GM04503 (cell line): Measurements from ENCODE around the gene CHRD.
A peak's percentile ranks its signal among the peaks of the same experiment; 100 is the strongest.

ENCODE experiments used
- DNase-seq: peaks from one replicate; pipeline ENCODE4 v3.0.0-alpha.2; 2012; ENCODE audit warnings: low read depth

The CHRD gene

DNA sequence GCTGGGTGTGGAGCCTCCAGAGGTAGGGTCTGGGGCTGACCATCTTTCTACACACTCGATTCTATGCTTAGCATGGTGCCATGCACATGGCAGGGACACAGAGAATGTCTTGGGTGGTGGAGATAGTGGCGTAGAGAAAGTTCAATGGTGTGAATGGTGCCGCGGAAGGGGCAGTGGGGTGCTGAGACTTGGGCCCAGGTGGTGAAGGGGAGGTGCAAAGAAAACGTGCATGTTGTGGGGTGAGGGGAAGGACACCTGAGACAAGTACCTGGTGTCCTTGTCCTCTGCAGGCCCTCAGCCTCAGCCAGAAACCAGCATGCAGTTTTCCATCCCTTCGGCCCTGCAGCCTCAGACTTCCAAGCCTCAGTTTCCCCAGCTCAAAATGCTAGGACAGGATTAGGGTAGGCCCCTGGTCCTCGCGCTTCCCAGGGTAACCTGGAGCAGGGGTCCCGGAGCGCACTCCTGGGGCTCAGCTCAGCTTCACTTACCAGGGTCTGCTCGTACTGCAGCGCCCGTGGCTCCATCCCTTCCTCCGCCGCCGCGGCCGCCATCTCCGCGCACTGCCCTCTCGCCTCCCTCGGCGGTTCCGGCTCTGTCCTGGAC is 18.8 kb upstream of the CHRD start:
- no peak for DNase-seq

GRCh38 chr3:184361532-184361931 is 18.3 kb upstream of the CHRD start, which contains the start of the genes CLCN2 and POLR2H:
Gene CLCN2, minus strand, starts transcription at chr3:184361605. Its CDS starts 126 bp downstream, at chr3:184361479.
Gene POLR2H, plus strand, starts transcription at chr3:184361710. Its CDS starts 1,783 bp downstream, at chr3:184363493.
- no peak for DNase-seq

DNA sequence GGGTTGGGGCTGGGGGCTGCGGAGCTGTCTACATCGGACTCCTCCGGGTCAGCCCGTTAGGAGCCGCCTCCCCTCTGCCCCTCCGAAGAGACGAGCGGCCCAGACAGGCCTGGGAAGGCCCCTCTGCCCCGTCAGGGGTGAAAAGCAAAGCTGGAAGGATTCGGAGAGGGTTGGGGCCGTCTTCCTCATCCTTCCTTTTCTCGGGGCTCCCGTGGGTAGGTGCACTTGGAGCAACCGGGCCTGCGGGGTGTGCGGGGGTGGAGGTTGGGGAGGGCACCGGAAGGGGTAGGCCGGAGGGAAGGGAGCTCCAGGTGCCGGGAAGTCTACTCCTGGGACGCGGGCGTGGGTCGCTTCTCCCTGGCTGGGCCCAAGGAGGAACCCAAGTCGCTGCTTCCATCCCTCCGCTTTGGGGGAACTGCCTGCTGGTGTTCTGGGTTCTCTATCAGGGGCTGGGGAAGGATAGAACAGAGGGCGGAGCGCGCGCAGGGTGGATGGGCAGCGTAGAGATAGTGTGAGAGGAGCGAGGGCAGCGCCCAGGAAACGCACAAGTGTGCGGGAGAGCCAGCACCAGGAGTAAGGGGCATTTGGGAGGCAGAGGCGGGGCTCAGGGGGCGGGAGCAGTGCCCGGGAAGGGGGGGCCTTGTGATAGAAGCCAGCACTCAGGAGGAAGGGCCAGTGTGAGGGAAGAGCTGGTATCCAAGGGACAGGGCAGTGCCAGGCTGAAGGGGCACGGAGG is 17.8 kb upstream of the CHRD start:
- no peak for DNase-seq

DNA sequence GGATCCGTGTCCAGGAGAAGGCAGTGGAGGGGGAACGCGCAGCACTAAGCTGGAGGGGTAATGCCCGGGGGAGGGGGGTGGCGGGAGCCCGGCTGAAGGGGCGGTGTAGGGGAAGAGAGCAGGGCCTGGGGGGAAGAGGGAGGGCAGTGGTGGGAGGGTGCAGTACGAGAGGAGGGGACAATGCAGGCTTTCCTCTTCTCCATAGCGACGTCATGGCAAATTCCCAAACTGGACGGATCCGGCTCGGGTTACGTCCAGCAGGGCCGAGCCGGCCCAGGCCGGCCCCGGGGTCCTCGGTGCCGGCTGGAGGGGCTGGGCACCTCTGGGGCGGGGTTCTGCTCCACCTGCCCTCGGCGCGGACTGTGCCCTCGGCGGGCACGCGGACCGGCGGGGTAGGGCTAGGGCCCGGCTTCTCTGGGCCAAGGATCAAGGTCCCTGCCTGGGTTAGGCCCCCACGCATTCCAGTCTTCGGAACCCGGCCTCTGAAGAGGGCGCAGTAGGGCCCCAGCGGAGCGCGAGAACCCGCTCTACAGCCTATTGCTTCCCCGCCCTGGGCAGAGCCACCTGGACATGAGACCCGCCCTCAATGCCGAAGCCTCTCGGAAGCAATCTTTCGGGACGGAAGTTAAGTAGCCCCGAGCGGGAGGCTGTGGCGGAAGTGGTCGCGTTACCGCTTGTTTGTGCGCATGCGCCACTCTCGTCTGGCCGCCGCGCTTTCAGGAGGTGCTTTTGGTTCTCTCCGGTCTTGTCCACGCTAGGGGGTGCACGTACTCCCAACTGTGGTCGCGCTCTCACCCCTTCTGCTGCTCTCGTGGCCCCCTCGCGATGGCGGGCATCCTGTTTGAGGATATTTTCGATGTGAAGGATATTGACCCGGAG is 16.9 kb upstream of the CHRD start:
- DNase-seq = peak; percentile 77

DNA sequence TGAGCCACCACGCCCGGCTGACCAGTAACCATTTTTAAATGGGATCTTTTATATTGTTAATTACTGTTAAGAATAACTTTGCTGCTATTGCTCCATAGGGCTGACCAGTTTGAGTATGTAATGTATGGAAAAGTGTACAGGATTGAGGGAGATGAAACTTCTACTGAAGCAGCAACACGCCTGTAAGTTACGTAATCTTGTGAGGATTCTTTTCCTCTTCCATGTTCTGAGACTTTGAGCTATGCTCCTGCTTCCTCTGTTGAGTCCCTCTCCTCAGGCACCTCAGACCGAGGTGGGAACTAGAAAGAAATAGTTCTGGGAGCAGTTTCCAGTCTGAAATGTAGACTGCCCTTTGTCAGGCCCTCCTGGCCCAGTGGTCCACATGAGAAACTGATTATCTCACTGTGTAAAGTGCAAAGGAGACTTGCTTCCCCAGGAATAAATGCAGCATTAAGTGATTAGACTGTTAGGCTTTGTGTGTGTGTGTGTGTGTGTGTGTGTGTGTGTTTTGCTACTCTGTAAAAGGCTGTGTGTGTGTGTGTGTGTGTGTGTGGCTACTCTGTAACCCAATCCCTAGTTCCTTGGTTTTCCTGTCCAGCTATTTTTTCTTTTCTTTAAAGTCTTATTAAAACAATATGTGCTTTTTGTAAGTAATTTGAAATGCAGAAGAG is 13.1 kb upstream of the CHRD start:
- no peak for DNase-seq

- DNase-seq = no peak
These were observed 11.7 kb upstream of the CHRD start for GRCh38 chr3:184368116-184368515.

- DNase-seq = peak; percentile 65
These were observed 11.2 kb upstream of the CHRD start for GRCh38 chr3:184368586-184369183.

DNA sequence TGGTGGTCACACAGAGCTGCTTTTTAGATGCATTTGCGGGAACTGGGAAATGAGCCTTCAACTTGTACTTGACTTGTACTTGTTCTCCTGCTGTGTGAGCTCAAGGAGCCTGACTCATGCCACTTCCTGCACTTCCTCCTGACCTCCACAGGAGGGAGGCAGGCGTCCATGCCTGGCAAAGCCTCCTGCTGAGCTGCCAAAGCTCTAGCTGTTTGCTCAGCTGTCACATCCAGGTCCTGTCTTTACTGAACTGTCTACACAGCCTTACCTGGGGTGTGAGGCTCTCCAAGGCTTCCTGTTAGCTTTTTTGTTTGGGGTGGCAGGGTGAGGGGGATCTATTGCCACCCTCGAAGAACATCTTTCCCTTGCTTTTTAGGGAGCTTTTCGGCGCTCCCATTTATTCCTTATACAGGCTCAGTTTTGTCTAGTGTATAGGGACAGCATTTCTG is 8.3 kb upstream of the CHRD start:
- peak; percentile 37 for DNase-seq

GRCh38 chr3:184372296-184372821 is 7.5 kb upstream of the CHRD start:
- no peak for DNase-seq

GRCh38 chr3:184372911-184373310 is 6.9 kb upstream of the CHRD start:
- no peak for DNase-seq

DNA sequence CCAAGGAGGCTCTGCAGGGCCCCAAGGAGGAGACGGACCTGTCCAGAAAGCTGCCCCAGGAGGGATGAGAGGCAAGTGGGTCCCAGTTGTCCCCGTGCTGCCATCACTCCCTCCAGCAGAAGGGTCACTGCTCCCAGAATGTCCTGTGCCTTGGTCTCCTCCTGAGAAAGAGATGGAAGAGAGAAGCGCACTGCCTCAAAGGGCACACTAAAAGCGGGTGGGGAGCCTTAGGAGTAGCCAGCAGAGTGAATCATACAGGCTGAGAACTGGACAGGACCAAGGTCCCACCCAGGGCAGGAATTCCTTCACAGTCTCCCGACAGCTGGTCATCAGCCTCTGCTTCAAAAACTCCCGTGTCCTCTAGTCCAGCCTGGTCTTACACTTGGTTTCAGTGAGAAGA is 6.4 kb upstream of the CHRD start:
- DNase-seq = peak; percentile 43

- DNase-seq = no peak
These were observed 4.0 kb upstream of the CHRD start for GRCh38 chr3:184375747-184376461.

DNA sequence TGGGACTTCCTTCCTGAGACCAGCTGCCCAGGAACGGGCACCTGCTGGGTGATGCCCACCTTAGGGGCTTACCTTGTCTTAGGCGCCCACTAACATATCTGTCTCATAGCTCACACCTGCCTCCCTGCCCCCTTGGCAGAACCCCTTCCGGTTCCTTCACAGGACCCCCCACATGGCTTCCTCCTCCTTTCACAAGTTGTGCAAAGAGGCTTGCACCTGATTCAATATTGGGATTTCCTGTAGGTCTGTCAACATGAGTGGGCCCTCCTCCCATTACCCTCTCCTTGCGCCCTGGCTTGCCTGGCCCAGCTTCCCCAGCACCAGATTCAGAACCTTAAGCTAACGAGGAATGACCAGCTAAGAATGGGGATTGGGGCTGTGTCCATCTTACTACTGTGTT is 2.5 kb upstream of the CHRD start:
- no peak for DNase-seq

DNA sequence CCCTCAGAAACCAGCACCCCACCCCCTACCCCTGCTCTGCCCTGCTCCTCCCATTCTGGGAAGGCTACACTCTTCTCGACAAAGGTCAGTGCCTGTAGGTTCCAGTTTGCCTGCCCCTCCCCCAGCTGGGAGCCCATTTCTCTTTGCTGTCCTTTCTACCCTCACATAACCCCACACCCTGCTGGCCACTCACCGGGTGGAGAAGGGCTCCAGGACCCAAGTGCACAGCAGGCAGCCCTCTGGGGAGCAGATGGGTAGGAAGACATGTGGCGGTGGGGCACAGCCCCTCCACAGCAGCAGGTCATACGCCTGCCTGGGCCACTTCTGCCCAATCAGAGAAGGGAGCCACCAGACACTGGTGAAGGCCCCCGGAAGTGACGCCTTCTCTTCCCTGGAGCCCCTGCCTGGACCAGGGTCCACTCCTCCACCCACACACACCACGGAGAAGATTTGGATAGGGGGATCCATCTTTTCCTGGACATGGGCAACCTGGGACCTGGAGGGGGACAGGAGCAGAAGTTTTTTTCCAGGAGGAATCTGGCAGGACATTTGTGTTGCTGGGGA is 1.9 kb upstream of the CHRD start, which contains the start of gene THPO:
Gene THPO, minus strand, starts transcription at position 326 of the 564 bp plus-strand sequence. CDS start 1,948 bp downstream, outside the sequence.
- no peak for DNase-seq

GRCh38 chr3:184378651-184379357 is 1.1 kb upstream of the CHRD start:
- no peak for DNase-seq

DNA sequence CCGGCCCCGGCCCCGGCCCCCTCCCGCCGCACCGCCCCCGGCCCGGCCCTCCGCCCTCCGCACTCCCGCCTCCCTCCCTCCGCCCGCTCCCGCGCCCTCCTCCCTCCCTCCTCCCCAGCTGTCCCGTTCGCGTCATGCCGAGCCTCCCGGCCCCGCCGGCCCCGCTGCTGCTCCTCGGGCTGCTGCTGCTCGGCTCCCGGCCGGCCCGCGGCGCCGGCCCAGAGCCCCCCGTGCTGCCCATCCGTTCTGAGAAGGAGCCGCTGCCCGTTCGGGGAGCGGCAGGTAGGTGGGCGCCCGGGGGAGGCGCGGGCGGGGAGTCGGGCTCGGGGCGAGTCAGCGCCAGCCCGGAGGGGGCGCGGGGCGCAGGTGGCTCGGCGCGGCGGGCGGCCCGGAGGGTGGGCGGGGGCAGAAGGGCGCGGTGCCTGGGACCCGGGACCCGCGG is 352 bp downstream of the CHRD start:
- DNase-seq = no peak

DNA sequence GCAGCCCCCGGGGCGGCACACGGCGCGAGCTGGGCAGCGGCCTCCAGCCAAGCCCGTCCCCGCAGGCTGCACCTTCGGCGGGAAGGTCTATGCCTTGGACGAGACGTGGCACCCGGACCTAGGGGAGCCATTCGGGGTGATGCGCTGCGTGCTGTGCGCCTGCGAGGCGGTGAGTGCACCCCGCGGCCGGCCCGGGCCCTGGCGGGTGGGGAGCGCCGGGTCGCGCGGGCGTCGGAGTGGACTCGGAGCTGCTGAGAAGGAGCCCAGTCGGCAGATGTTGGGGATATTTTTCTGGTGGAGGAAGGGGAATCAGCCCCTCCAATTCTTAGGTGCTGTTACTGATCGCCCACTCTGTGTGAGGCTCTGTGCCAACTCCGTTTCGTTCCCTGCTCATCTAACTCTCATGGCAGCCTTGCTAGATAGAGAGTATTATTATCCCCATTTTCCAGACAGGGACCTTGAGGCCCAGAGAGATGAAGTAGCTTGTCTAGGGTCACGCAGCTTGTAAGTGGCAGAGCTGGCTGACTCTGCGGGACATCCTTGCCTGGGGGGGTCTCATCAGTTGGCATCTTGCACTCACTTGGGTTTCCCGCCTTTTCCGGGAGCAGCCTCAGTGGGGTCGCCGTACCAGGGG is 890 bp downstream of the CHRD start:
- DNase-seq = no peak

- no peak for DNase-seq
These were observed 1.7 kb downstream of the CHRD start for GRCh38 chr3:184381261-184382224.
